ENCODE data around the gene PCDHA4.
A peak's percentile ranks its signal among the peaks of the same experiment; 100 is the strongest.
"Not testable (repeated sequence)": the region's sequence is repeated elsewhere in the genome, so short reads cannot be mapped to it uniquely, and the experiment has no call there.

Gene PCDHA4

DNA sequence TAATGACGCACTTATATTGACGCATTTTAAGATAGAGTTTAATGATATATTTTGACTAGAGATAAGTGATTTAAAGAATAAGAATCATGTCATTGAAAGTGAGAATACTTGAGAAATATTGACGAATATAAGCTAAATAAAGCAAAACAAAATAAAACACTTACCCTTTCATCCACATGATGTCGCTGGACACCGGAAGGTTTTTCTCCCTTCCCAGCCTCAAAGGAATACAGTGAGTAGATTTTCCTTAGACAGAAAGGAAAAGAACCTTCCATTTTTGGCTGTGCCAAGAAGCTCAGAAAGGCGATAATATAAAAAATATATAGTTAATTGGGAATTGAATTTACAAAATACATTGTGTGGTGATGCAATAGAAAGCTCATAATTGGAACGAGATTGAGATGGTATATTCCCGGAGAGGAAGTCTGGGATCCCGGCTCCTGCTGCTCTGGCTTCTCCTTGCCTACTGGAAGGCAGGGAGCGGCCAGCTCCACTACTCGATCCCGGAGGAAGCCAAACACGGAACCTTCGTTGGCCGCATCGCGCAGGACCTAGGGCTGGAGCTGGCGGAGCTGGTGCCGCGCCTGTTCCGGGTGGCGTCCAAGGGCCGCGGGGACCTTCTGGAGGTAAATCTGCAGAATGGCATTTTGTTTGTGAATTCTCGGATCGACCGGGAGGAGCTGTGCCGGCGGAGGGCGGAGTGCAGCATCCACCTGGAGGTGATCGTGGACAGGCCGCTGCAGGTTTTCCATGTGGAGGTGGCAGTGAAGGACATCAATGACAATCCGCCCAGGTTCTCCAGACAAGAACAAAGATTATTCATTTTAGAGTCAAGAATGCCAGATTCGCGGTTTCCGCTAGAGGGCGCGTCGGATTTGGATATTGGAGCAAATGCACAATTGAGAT is 14.8 kb downstream of the PCDHA4 start, which contains the start of gene PCDHA5:
TSS of gene PCDHA5 (plus strand) at position 239 of the 906 bp plus-strand sequence.
- DNase-seq (ENCODE audit: low read depth): peak; percentile 26

- DNase-seq (ENCODE audit: low read depth): no peak
Measured at GRCh38 chr5:140822281-140822629, 15.4 kb downstream of the PCDHA4 start.

DNA sequence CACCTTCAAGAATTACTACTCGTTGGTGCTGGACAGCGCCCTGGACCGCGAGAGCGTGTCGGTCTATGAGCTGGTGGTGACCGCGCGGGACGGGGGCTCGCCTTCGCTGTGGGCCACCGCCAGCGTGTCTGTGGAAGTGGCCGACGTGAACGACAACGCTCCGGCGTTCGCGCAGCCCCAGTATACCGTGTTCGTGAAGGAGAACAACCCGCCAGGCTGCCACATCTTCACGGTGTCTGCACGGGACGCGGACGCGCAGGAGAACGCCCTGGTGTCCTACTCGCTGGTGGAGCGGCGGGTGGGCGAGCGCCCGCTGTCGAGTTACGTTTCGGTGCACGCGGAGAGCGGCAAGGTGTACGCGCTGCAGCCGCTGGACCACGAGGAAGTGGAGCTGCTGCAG is 16.1 kb downstream of the PCDHA4 start:
- not testable (repeated sequence) for DNase-seq (ENCODE audit: low read depth)

DNA sequence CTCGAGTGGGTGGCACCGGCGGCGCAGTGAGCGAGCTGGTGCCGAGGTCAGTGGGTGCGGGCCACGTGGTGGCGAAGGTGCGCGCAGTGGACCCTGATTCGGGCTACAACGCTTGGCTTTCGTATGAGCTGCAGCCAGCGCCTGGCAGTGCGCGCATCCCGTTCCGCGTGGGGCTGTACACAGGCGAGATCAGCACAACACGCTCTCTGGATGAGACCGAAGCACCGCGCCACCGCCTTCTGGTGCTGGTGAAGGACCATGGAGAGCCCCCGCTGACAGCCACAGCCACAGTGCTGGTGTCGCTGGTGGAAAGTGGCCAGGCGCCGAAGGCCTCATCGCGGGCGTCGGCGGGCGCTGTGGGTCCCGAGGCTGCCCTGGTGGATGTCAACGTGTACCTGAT is 16.6 kb downstream of the PCDHA4 start:
- DNase-seq (ENCODE audit: low read depth): no peak

- DNase-seq (ENCODE audit: low read depth): no peak
Measured at GRCh38 chr5:140827704-140828361, 21.0 kb downstream of the PCDHA4 start, which contains the start of gene PCDHA6. Gene PCDHA6 (plus strand): TSS chr5:140827960. CDS start chr5:140828092, 132 bp downstream.

DNA sequence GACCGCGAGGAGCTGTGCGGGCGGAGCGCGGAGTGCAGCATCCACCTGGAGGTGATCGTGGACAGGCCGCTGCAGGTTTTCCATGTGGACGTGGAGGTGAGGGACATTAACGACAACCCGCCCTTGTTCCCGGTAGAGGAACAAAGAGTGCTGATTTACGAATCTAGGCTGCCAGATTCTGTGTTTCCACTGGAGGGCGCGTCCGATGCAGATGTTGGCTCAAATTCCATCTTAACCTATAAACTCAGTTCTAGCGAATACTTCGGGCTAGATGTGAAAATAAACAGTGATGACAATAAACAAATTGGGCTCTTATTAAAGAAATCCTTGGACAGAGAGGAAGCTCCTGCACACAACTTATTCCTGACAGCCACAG is 21.5 kb downstream of the PCDHA4 start:
- DNase-seq (ENCODE audit: low read depth): no peak

DNA sequence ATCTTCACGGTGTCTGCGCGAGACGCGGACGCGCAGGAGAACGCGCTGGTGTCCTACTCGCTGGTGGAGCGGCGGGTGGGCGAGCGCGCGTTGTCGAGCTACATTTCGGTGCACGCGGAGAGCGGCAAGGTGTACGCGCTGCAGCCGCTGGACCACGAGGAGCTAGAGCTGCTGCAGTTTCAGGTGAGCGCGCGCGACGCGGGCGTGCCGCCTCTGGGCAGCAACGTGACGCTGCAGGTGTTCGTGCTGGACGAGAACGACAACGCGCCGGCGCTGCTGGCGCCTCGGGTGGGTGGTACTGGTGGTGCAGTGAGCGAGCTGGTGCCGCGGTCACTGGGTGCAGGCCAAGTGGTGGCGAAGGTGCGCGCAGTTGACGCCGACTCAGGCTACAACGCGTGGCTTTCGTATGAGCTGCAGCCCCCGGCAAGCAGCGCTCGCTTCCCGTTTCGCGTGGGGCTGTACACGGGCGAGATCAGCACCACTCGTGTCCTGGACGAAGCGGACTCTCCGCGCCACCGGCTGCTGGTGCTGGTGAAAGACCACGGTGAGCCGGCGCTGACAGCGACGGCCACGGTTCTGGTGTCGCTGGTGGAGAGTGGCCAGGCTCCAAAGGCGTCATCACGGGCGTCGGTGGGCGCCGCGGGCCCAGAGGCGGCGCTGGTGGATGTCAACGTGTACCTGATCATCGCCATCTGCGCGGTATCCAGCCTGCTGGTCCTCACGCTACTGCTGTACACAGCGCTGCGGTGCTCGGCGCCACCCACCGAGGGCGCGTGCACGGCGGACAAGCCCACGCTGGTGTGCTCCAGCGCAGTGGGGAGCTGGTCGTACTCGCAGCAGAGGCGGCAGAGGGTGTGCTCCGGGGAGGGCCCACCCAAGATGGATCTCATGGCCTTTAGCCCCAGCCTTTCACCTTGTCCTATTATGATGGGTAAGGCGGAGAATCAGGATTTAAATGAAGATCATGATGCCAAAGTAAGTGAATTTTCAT is 22.9 kb downstream of the PCDHA4 start:
- DNase-seq (ENCODE audit: low read depth): not testable (repeated sequence)

GRCh38 chr5:140833993-140834392 is 27.1 kb downstream of the PCDHA4 start, which contains the start of gene PCDHA7:
Gene PCDHA7 (plus strand): TSS chr5:140834269. CDS start chr5:140834384, 115 bp downstream.
- no peak for DNase-seq (ENCODE audit: low read depth)

DNA sequence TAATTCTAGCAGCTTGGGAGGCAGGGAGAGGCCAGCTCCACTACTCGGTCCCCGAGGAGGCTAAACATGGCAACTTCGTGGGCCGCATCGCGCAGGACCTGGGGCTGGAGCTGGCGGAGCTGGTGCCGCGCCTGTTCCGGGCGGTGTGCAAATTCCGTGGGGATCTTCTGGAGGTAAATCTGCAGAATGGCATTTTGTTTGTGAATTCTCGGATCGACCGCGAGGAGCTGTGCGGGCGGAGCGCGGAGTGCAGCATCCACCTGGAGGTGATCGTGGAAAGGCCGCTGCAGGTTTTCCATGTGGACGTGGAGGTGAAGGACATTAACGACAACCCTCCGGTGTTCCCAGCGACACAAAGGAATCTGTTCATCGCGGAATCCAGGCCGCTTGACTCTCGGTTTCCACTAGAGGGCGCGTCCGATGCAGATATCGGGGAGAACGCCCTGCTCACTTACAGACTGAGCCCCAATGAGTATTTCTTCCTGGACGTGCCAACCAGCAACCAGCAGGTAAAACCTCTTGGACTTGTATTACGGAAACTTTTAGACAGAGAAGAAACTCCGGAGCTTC is 27.7 kb downstream of the PCDHA4 start:
- DNase-seq (ENCODE audit: low read depth): not testable (repeated sequence)

DNA sequence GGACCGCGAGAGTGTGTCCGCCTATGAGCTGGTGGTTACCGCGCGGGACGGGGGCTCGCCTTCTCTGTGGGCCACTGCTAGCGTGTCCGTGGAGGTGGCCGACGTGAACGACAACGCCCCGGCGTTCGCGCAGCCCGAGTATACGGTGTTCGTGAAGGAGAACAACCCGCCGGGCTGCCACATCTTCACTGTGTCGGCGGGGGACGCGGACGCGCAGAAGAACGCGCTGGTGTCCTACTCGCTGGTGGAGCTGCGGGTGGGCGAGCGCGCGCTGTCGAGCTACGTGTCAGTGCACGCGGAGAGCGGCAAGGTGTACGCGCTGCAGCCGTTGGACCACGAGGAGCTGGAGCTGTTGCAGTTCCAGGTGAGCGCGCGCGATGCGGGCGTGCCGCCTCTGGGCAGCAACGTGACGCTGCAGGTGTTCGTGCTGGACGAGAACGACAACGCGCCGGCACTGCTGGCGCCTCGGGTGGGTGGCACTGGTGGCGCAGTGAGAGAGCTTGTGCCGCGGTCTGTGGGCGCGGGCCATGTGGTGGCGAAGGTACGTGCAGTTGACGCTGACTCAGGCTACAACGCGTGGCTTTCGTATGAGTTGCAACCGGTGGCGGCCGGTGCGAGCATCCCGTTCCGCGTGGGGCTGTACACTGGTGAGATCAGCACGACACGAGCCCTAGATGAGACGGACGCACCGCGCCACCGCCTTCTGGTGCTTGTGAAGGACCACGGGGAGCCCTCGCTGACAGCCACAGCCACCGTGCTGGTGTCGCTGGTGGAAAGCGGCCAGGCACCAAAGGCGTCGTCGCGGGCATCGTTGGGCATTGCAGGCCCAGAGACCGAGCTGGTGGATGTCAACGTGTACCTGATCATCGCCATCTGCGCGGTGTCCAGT is 29.0 kb downstream of the PCDHA4 start:
- DNase-seq (ENCODE audit: low read depth): no peak

GRCh38 chr5:140840978-140841962 is 34.4 kb downstream of the PCDHA4 start, which contains the start of gene PCDHA8:
Gene PCDHA8 (plus strand): TSS chr5:140841187. CDS start chr5:140841322, 135 bp downstream.
- no peak for DNase-seq (ENCODE audit: low read depth)

DNA sequence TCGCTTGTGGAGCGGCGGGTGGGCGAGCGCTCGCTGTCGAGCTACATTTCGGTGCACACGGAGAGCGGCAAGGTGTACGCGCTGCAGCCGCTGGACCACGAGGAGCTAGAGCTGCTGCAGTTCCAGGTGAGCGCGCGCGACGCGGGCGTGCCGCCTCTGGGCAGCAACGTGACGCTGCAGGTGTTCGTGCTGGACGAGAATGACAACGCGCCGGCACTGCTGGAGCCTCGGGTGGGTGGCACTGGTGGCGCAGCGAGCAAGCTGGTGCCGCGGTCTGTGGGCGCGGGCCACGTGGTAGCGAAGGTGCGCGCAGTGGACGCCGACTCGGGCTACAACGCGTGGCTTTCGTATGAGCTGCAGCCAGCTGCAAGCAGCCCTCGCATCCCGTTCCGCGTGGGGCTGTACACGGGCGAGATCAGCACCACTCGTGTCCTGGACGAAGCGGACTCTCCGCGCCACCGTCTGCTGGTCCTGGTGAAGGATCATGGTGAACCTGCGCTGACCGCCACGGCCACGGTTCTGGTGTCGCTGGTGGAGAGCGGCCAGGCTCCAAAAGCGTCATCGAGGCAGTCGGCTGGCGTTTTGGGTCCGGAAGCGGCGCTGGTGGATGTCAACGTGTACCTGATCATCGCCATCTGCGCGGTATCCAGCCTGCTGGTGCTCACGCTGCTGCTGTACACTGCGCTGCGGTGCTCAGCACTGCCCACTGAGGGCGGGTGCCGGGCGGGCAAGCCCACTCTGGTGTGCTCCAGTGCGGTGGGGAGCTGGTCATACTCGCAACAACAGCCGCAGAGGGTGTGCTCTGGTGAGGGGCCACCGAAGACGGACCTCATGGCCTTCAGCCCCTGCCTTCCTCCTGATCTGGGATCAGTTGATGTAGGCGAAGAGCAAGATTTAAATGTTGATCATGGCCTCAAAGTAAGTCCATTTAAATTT is 36.2 kb downstream of the PCDHA4 start:
- no peak for DNase-seq (ENCODE audit: low read depth)

- DNase-seq (ENCODE audit: low read depth): not testable (repeated sequence)
Measured at GRCh38 chr5:140848139-140849102, 41.6 kb downstream of the PCDHA4 start, which contains the start of gene PCDHA9. Gene PCDHA9 (plus strand): TSS chr5:140848382. CDS start chr5:140848496, 114 bp downstream.

DNA sequence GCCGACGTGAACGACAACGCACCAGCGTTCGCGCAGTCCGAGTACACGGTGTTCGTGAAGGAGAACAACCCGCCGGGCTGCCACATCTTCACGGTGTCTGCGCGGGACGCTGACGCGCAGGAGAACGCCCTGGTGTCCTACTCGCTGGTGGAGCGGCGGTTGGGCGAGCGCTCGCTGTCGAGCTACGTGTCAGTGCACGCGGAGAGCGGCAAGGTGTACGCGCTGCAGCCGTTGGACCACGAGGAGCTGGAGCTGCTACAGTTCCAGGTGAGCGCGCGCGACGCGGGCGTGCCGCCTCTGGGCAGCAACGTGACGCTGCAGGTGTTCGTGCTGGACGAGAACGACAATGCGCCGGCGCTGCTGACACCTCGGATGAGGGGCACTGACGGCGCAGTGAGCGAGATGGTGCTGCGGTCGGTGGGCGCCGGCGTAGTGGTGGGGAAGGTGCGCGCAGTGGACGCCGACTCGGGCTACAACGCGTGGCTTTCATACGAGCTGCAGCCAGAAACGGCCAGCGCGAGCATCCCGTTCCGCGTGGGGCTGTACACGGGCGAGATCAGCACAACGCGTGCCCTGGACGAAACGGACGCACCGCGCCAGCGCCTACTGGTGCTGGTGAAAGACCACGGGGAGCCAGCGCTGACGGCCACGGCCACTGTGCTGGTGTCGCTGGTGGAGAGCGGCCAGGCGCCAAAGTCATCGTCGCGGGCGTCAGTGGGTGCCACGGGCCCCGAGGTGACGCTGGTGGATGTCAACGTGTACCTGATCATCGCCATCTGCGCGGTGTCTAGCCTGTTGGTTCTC is 43.2 kb downstream of the PCDHA4 start:
- not testable (repeated sequence) for DNase-seq (ENCODE audit: low read depth)

DNA sequence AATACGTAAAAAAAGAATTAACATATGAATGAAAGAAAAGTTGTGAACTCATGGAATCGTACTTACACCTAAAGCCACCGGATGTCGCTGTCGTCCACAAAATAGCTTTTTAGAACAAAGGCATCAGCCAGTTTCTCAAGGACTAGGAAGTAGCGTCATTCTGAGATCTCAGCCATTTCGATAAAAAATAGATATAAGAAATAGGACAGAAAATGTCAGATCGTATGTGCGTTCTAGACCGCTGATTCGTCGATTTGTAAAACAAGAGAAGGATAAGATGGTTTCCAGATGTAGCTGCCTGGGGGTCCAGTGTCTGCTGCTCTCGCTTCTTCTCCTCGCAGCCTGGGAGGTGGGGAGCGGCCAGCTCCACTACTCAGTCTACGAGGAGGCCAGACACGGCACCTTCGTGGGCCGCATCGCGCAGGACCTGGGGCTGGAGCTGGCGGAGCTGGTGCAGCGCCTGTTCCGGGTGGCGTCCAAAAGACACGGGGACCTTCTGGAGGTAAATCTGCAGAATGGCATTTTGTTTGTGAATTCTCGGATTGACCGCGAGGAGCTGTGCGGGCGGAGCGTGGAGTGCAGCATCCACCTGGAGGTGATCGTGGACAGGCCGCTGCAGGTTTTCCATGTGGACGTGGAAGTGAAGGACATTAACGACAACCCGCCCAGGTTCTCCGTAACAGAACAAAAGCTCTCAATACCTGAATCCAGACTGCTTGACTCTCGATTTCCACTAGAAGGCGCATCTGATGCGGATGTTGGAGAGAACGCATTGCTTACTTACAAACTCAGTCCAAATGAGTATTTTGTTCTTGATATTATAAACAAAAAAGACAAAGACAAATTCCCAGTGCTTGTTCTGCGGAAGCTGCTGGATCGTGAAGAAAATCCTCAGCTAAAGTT is 49.2 kb downstream of the PCDHA4 start, which contains the start of gene PCDHA10:
TSS of gene PCDHA10 (plus strand) at position 126 of the 903 bp plus-strand sequence. CDS start at position 278, 152 bp downstream.
- DNase-seq (ENCODE audit: low read depth): no peak

All from activated T-cell treated with anti-CD3 and anti-CD28 coated beads for 48 hours (primary cell).